ENCODE measurements around the gene BIRC3.

BIRC3 gene

GRCh38 chr11:102322560-102322959 is 5.3 kb downstream of the BIRC3 start:
- no peaks in the 10 kb centered on the region for H3K9me3 ChIP-seq
- DNase-seq = no peak
- H3K4me1 ChIP-seq = no peaks in the 10 kb centered on the region; the same call in 1 of the 2 replicates
- H3K36me3 ChIP-seq = no peaks in the 10 kb centered on the region
- no peaks in the 10 kb centered on the region for H3K27me3 ChIP-seq
- TF ChIP-seq CTCF (IDR thresholded peaks at IDR 0.05; ENCODE audit: low read depth, low read length) = no peak
- no peak overlapping the region for H3K4me3 ChIP-seq (ENCODE audit: low read depth, low read length)

GRCh38 chr11:102323542-102324251 is 6.4 kb downstream of the BIRC3 start:
- H3K4me1 ChIP-seq = no peaks in the 10 kb centered on the region

GRCh38 chr11:102325088-102325487 is 7.8 kb downstream of the BIRC3 start:
- H3K4me1 ChIP-seq = no peaks in the 10 kb centered on the region
- no peaks in the 10 kb centered on the region for H3K27me3 ChIP-seq
- no peaks in the 10 kb centered on the region for H3K9me3 ChIP-seq
- H3K4me3 ChIP-seq (ENCODE audit: low read depth, low read length) = no peak overlapping the region
- no peak; the same call in 1 of the 2 replicates for TF ChIP-seq CTCF (IDR thresholded peaks at IDR 0.05; ENCODE audit: low read depth, low read length)
- no peaks in the 10 kb centered on the region for H3K36me3 ChIP-seq
- DNase-seq = no peak

More at GRCh38 chr11:102323542-102324251, 6.4 kb downstream of the BIRC3 start:
- DNase-seq = no peak
- H3K27me3 ChIP-seq = no peaks in the 10 kb centered on the region
- no peaks in the 10 kb centered on the region for H3K36me3 ChIP-seq
- TF ChIP-seq CTCF (IDR thresholded peaks at IDR 0.05; ENCODE audit: low read depth, low read length) = no peak
- no peaks in the 10 kb centered on the region for H3K9me3 ChIP-seq
- no peak overlapping the region for H3K4me3 ChIP-seq (ENCODE audit: low read depth, low read length)

- no peak for DNase-seq
- Histone ChIP-seq H3K4me1 (no peaks in the 10 kb centered on the region), H3K9me3 (no peaks in the 10 kb centered on the region), H3K27me3 (no peaks in the 10 kb centered on the region), H3K36me3 (no peaks in the 10 kb centered on the region), H3K4me3 (ENCODE audit: low read depth, low read length) (no peak overlapping the region)
- no peak for TF ChIP-seq CTCF (IDR thresholded peaks at IDR 0.05; ENCODE audit: low read depth, low read length)
Observed at GRCh38 chr11:102328748-102329147, 11.5 kb downstream of the BIRC3 start.

GRCh38 chr11:102330231-102330630 is 12.9 kb downstream of the BIRC3 start:
- H3K27me3 ChIP-seq = peaks cover 6% of the 10 kb centered on the region
- no peaks in the 10 kb centered on the region for H3K9me3 ChIP-seq
- H3K4me3 ChIP-seq (ENCODE audit: low read depth, low read length) = no peak overlapping the region
- TF ChIP-seq CTCF (IDR thresholded peaks at IDR 0.05; ENCODE audit: low read depth, low read length) = no peak
- H3K4me1 ChIP-seq = no peaks in the 10 kb centered on the region
- DNase-seq = no peak
- H3K36me3 ChIP-seq = no peaks in the 10 kb centered on the region

- no peaks in the 10 kb centered on the region for H3K36me3 ChIP-seq
- no peaks in the 10 kb centered on the region for H3K4me1 ChIP-seq
- no peaks in the 10 kb centered on the region for H3K9me3 ChIP-seq
- peaks cover 13% of the 10 kb centered on the region for H3K27me3 ChIP-seq
- DNase-seq = no peak
- H3K4me3 ChIP-seq (ENCODE audit: low read depth, low read length) = no peak overlapping the region
- TF ChIP-seq CTCF (IDR thresholded peaks at IDR 0.05; ENCODE audit: low read depth, low read length) = no peak
Observed at GRCh38 chr11:102331341-102331740, 14.1 kb downstream of the BIRC3 start.
